Measurements from ENCODE around the gene SLC5A9. TPM values are rescaled to one million over a fixed set of nuclear protein-coding genes. Genes with fewer than 3 reads are reported as not detected.

SLC5A9 gene
- total RNA-seq, 1 donor from 2014 or later: 13.3 TPM

- TF ChIP-seq CTCF (IDR thresholded peaks at IDR 0.05): no peak
- Histone ChIP-seq H3K27me3 (no peaks in the 10 kb centered on the region), H3K27ac (no peak overlapping the region), H3K4me1 (no peaks in the 10 kb centered on the region), H3K4me3 (no peak overlapping the region), H3K36me3 (no peaks in the 10 kb centered on the region), H3K9me3 (no peaks in the 10 kb centered on the region)
- no peak for DNase-seq (ENCODE audit: low spot score in 2 of 2)
- intact Hi-C loops (cut with DNase I): loop anchor here (10.0 kb wide), 1 partner anchor 125 kb away; no protein-coding TSS in a partner anchor
Observed at GRCh38 chr1:48230236-48230635, 7.7 kb downstream of the SLC5A9 start.

- H3K9me3 ChIP-seq: no peaks in the 10 kb centered on the region
- H3K27me3 ChIP-seq: no peaks in the 10 kb centered on the region
- H3K4me3 ChIP-seq: no peak overlapping the region
- no peaks in the 10 kb centered on the region for H3K4me1 ChIP-seq
- H3K27ac ChIP-seq: no peak overlapping the region
- no peak for TF ChIP-seq CTCF (IDR thresholded peaks at IDR 0.05)
- intact Hi-C loops (cut with DNase I): loop anchor here (10.0 kb wide), 1 partner anchor 128 kb away; no protein-coding TSS in a partner anchor
- H3K36me3 ChIP-seq: no peaks in the 10 kb centered on the region
- no peak for DNase-seq (ENCODE audit: low spot score in 2 of 2)
Observed at GRCh38 chr1:48232722-48233121, 10.2 kb downstream of the SLC5A9 start.

- Histone ChIP-seq H3K36me3 (no peaks in the 10 kb centered on the region), H3K9me3 (no peaks in the 10 kb centered on the region), H3K27me3 (no peaks in the 10 kb centered on the region), H3K27ac (no peak overlapping the region), H3K4me1 (no peaks in the 10 kb centered on the region), H3K4me3 (no peak overlapping the region)
- DNase-seq (ENCODE audit: low spot score in 2 of 2): no peak
- intact Hi-C loops (cut with DNase I): loop anchor here (10.0 kb wide), 1 partner anchor 129 kb away; no protein-coding TSS in a partner anchor
- no peak for TF ChIP-seq CTCF (IDR thresholded peaks at IDR 0.05)
Observed at GRCh38 chr1:48233666-48234485, 11.4 kb downstream of the SLC5A9 start.

- no peak for TF ChIP-seq CTCF (IDR thresholded peaks at IDR 0.05)
- H3K4me1 ChIP-seq: no peaks in the 10 kb centered on the region
- no peaks in the 10 kb centered on the region for H3K27me3 ChIP-seq
- intact Hi-C loops (cut with DNase I): loop anchor here (10.0 kb wide), 1 partner anchor 131 kb away; no protein-coding TSS in a partner anchor
- no peaks in the 10 kb centered on the region for H3K9me3 ChIP-seq
- no peak for DNase-seq (ENCODE audit: low spot score in 2 of 2)
- no peak overlapping the region for H3K27ac ChIP-seq
- no peaks in the 10 kb centered on the region for H3K36me3 ChIP-seq
- no peak overlapping the region for H3K4me3 ChIP-seq
Observed at GRCh38 chr1:48235652-48236051, 13.1 kb downstream of the SLC5A9 start.

- H3K27me3 ChIP-seq: no peaks in the 10 kb centered on the region
- peak; percentile 44 to 66 (median 63) for TF ChIP-seq CTCF (IDR thresholded peaks at IDR 0.05)
- H3K4me1 ChIP-seq: no peaks in the 10 kb centered on the region
- intact Hi-C loops (cut with DNase I): loop anchor here (10.0 kb wide), 1 partner anchor 132 kb away; no protein-coding TSS in a partner anchor
- no peak overlapping the region for H3K4me3 ChIP-seq
- H3K36me3 ChIP-seq: no peaks in the 10 kb centered on the region
- no peaks in the 10 kb centered on the region for H3K9me3 ChIP-seq
- H3K27ac ChIP-seq: no peak overlapping the region
- DNase-seq (ENCODE audit: low spot score in 2 of 2): no peak
Observed at GRCh38 chr1:48236716-48237470, 14.4 kb downstream of the SLC5A9 start.

Data from ascending aorta (tissue), 2 donors.